HepG2 (cell line): Measurements from ENCODE around the gene MTHFD1L. TPM values are rescaled to one million over a fixed set of nuclear protein-coding genes. Genes with fewer than 3 reads are reported as not detected.

Experiments used
- ATAC-seq: fragments of 200-7000 bp; cut with Tn5 transposase; 3 replicates; pipeline ENCODE4 v1.9.1; 2020; ENCODE audit warnings: mild to moderate bottlenecking, moderate library complexity
- BruUV-seq: library from RNA; stranded (reverse); fragments of 400-500 nt; replicated peaks from 2 replicates; lab custom pipeline; 2021; lab: Mats Ljungman, UMichigan
- CTCF ChIA-PET: fragments of 300-600 bp; formaldehyde crosslinking; extraction: SDS; loops from one replicate; lab custom pipeline; 2021; ENCODE audit warnings: low total read pairs, inconsistent platforms, low intra/inter-chr PET ratio; lab: Yijun Ruan, JAX
- POLR2A ChIA-PET: fragments of 350-600 bp; sonication (Branson Sonifier 250); formaldehyde crosslinking; loops from one replicate; lab custom pipeline; 2020; ENCODE audit warnings: antibody characterized with exemption, inconsistent platforms; lab: Yijun Ruan, JAX
- DNase-seq: peaks from one replicate; pipeline ENCODE4 v3.0.0-alpha.2; 2015; ENCODE audit warnings: low spot score
- FAIRE-seq: peaks from 3 replicates; lab custom pipeline; 2011; peaks lifted over from hg19 to GRCh38; lab: Jason Lieb, UNC
- H2AFZ ChIP-seq: one replicate; pipeline ENCODE4 v1.6.1; 2011; ENCODE audit warnings: low read length, inconsistent platforms
- H3K27ac ChIP-seq: fragments of 300-600 bp; 3 replicates; pipeline ENCODE4 v1.8.0; 2011; ENCODE audit warnings: mixed run types, mild to moderate bottlenecking, mixed read lengths, low read length, inconsistent platforms; ENCODE audit not compliant: insufficient read depth; ENCODE audit errors: extremely low read length
- H3K27me3 ChIP-seq, 2 experiments: fragments of 200-600 bp in 1 of 2; 2 replicates in 1 of 2; 3 replicates in 1 of 2; pipeline versions ENCODE4 v1.6.0 to v1.8.0; 2011; ENCODE audit warnings: low read length in 2 of 2, mild to moderate bottlenecking in 2 of 2, moderate library complexity in 2 of 2, inconsistent platforms in 1 of 2; ENCODE audit not compliant: insufficient read depth in 2 of 2, control insufficient read depth in 1 of 2
- H3K36me3 ChIP-seq, 2 experiments: fragments of 200-600 bp in 1 of 2; replicated peaks in 1 of 2; 2 replicates in 1 of 2; 3 replicates in 1 of 2; pipeline versions ENCODE4 v1.5.1 to v1.8.0; 2011; ENCODE audit warnings: low read length in 2 of 2, inconsistent platforms in 1 of 2; ENCODE audit not compliant: insufficient read depth in 2 of 2, control insufficient read depth in 1 of 2
- H3K4me1 ChIP-seq: 2 replicates; pipeline ENCODE4 v1.5.1; 2012; ENCODE audit warnings: low read length, inconsistent platforms; ENCODE audit not compliant: insufficient read depth
- H3K4me2 ChIP-seq: 2 replicates; pipeline ENCODE4 v1.6.0; 2011; ENCODE audit warnings: low read depth, low read length, inconsistent platforms
- H3K4me3 ChIP-seq, 3 experiments: fragments of 200-600 bp in 1 of 3; sonication (generic), shearing (Covaris generic) in 1 of 3; replicated peaks in 1 of 3; 2 replicates each; pipeline ENCODE4 v1.5.1; 2011 to 2016; ENCODE audit warnings: low read length in 3 of 3, inconsistent platforms in 2 of 3, low read depth in 2 of 3, mild to moderate bottlenecking in 2 of 3, control low read depth in 1 of 3, mixed read lengths in 1 of 3; ENCODE audit not compliant: insufficient read depth in 1 of 3
- H3K79me2 ChIP-seq: one replicate; pipeline ENCODE4 v1.6.1; 2011; ENCODE audit warnings: low read length, inconsistent platforms; ENCODE audit not compliant: insufficient read depth
- H3K9ac ChIP-seq: 2 replicates; pipeline ENCODE4 v1.6.0; 2011; ENCODE audit warnings: mild to moderate bottlenecking, low read depth, low read length, inconsistent platforms; ENCODE audit not compliant: insufficient read depth
- H3K9me3 ChIP-seq: 2 replicates; pipeline ENCODE4 v1.5.1; 2012; ENCODE audit warnings: mild to moderate bottlenecking, low read length
- H4K20me1 ChIP-seq: 2 replicates; pipeline ENCODE4 v1.6.0; 2011; ENCODE audit warnings: inconsistent platforms, mild to moderate bottlenecking, low read length, moderate library complexity; ENCODE audit not compliant: insufficient read depth
- ARID2 ChIP-seq: sonication (generic); formaldehyde crosslinking; IDR thresholded peaks from 2 replicates; pipeline ENCODE4 v1.8.1; 2022; ENCODE audit warnings: mild to moderate bottlenecking, missing genetic modification reagents, borderline replicate concordance
- CREB1 ChIP-seq, 2 experiments: fragments of 450-650 bp in 1 of 2; IDR thresholded peaks; 2 replicates each; pipeline ENCODE4 v1.6.1; 2016 to 2017; ENCODE audit warnings: control low read depth in 1 of 2, mild to moderate bottlenecking in 1 of 2, missing compliant biosample characterization in 1 of 2, missing genetic modification characterization in 1 of 2
- DNMT3B ChIP-seq: conservative IDR thresholded peaks from 2 replicates; pipeline ENCODE4 v1.6.1; 2016; ENCODE audit warnings: missing biosample characterization, control low read depth
- FOXK2 ChIP-seq: fragments of 450-650 bp; IDR thresholded peaks from 2 replicates; pipeline ENCODE4 v1.6.1; 2016
- GFI1 ChIP-seq: sonication (generic); formaldehyde crosslinking; IDR thresholded peaks from 2 replicates; pipeline ENCODE4 v1.5.0; 2020; ENCODE audit warnings: missing genetic modification reagents, mild to moderate bottlenecking, borderline replicate concordance
- HOXA5 ChIP-seq: sonication (generic); formaldehyde crosslinking; IDR thresholded peaks from 2 replicates; pipeline ENCODE4 v1.4.0; 2020; ENCODE audit warnings: missing genetic modification reagents
- NCOR1 ChIP-seq: fragments of 200-600 bp; sonication (generic); IDR thresholded peaks from 2 replicates; pipeline ENCODE4 v1.7.0; 2017; ENCODE audit warnings: antibody characterized with exemption, low read length, borderline replicate concordance
- RARG ChIP-seq: sonication (generic); formaldehyde crosslinking; IDR thresholded peaks from 2 replicates; pipeline ENCODE4 v1.4.0; 2020; ENCODE audit warnings: low read depth, mild to moderate bottlenecking, missing genetic modification reagents
- SNAPC2 ChIP-seq: sonication (generic); formaldehyde crosslinking; IDR thresholded peaks from 2 replicates; pipeline ENCODE4 v1.8.1; 2022; ENCODE audit warnings: mild to moderate bottlenecking, missing genetic modification reagents
- TEAD2 ChIP-seq: sonication (generic); formaldehyde crosslinking; IDR thresholded peaks from 2 replicates; pipeline ENCODE4 v1.9.0; 2021; ENCODE audit warnings: missing genetic modification reagents
- ZFP90 ChIP-seq: sonication (generic); formaldehyde crosslinking; IDR thresholded peaks from 2 replicates; pipeline ENCODE4 v1.8.0; 2022; ENCODE audit warnings: missing genetic modification reagents, mild to moderate bottlenecking, inconsistent platforms, borderline replicate concordance
- ZNF317 ChIP-seq: sonication (generic); formaldehyde crosslinking; IDR thresholded peaks from 2 replicates; pipeline ENCODE4 v1.5.0; 2020; ENCODE audit warnings: mild to moderate bottlenecking, missing genetic modification reagents
- WGBS: methylation state at CpG from one replicate; pipeline ENCODE4 v1.1.6; 2017; ENCODE audit warnings: low lambda C conversion rate; 5-methylcytosine and 5-hydroxymethylcytosine counted together
- in situ Hi-C: cut with HindIII; loops from 2 replicates; pipeline ENCODE4 v1.10.0; 2017; ENCODE audit warnings: low pct_unique_long_range_greater_than_20kb; ENCODE audit not compliant: extremely low pct_ligation_motif_present
- intact Hi-C: fragments of 100-400 bp; cut with micrococcal nuclease; formaldehyde crosslinking; loops from one replicate; pipeline ENCODE4 v1.10.0; 2022; ENCODE audit not compliant: unreplicated experiment
- polyA plus RNA-seq, 8 experiments: library from polyadenylated mRNA; depleted of rRNA in 3 of 8; stranded (reverse) in 7 of 8; unstranded in 1 of 8; fragments of >200 nt; fragmentation: Illumina TruSeq in 4 of 8; extraction: Trizol in 4 of 8; gene quantifications; 2 replicates each; pipeline versions ENCODE4 v1.2.1 to v1.2.3, GENCODE V29; 2011 to 2016; ENCODE audit warnings: low read depth in 4 of 8, missing spikeins in 1 of 8, mixed read lengths in 1 of 8; ENCODE audit not compliant: insufficient read depth in 1 of 8
- total RNA-seq, 5 experiments: library from RNA; depleted of rRNA; stranded (reverse); fragments of >200 nt; fragmentation: Illumina TruSeq; extraction: Trizol; gene quantifications; 2 replicates each; pipeline ENCODE4 v1.2.3, GENCODE V29; 2016; ENCODE audit warnings: low read depth in 1 of 5
- TF ChIP-seq, protein P1 (sequence below): sonication (generic); formaldehyde crosslinking; IDR thresholded peaks from 2 replicates; pipeline ENCODE4 v1.8.1; 2022; ENCODE audit warnings: mild to moderate bottlenecking, missing genetic modification reagents
- TF ChIP-seq, protein P2 (sequence below): sonication (generic); formaldehyde crosslinking; IDR thresholded peaks from 2 replicates; pipeline ENCODE4 v1.5.0; 2020; ENCODE audit warnings: mild to moderate bottlenecking, missing genetic modification reagents
- TF ChIP-seq, protein P3 (sequence below): sonication (generic); formaldehyde crosslinking; IDR thresholded peaks from 2 replicates; pipeline ENCODE4 v1.4.0; 2020; ENCODE audit warnings: missing genetic modification reagents, mild to moderate bottlenecking, borderline replicate concordance

The MTHFD1L gene
- total and polyA plus RNA-seq, 2 of the 13 experiments (the other 11 are each of a cell fraction or from before 2014, with no cell fraction given): 24.0 to 39.6 TPM

DNA sequence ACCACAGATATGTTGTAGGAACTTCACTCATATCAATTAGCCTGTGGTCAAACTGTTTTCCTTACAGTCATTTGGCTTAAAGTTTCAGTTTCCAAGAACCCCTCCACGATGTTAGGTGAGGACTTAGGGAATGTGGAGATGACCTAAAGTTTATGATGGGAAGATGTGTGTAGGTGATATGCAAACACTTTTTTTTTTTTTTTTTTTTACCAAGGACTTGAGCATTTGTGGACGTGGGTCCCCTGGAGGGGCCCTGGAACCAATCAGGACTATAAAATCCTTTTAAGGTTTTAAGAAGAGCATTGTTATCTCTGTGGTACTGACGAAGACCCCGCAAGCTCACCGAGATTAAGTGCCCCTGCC is 478 bp upstream of the MTHFD1L start:
- in situ Hi-C loops: no loop called here
- intact Hi-C loops: loop anchor here (1.0 kb wide), 1 partner anchor 48 kb away; no protein-coding TSS in a partner anchor
- Histone ChIP-seq H4K20me1 (peaks cover 8% of the 10 kb centered on the region; the same call in 1 of the 2 replicates), H3K27ac (no peak overlapping the region), H3K27me3 (no peaks in the 10 kb centered on the region; a peak in 1 of 5 replicates), H3K4me1 (peaks cover 23% of the 10 kb centered on the region), H3K4me3 (peak overlapping the region; percentile 72 to 90 (median 87); a peak in 5 of 6 replicates), H3K9ac (peak overlapping the region; percentile 85), H2AFZ (peak overlapping the region; percentile 72), H3K79me2 (peaks cover 34% of the 10 kb centered on the region), H3K9me3 (no peaks in the 10 kb centered on the region), H3K36me3 (no peaks in the 10 kb centered on the region; a peak in 1 of 5 replicates), H3K4me2 (peak overlapping the region; percentile 98)
- no peak for TF ChIP-seq CREB1 (IDR thresholded peaks at IDR 0.05)
- TF ChIP-seq CREB1 (CRISPR knock-in tag; IDR thresholded peaks at IDR 0.05): 0 out of 2 replicates have a peak, but pooled peaks have one; percentile 31
- 0 out of 2 replicates have a peak, but pooled peaks have one; percentile 20 for TF ChIP-seq ZFP90 (CRISPR knock-in tag)
- 0 out of 2 replicates have a peak, but pooled peaks have one; percentile 13 for TF ChIP-seq DNMT3B (CRISPR knock-in tag)
- 0 out of 2 replicates have a peak, but pooled peaks have one; percentile 30 for TF ChIP-seq GFI1 (CRISPR knock-in tag)
- TF ChIP-seq, protein P1, sequence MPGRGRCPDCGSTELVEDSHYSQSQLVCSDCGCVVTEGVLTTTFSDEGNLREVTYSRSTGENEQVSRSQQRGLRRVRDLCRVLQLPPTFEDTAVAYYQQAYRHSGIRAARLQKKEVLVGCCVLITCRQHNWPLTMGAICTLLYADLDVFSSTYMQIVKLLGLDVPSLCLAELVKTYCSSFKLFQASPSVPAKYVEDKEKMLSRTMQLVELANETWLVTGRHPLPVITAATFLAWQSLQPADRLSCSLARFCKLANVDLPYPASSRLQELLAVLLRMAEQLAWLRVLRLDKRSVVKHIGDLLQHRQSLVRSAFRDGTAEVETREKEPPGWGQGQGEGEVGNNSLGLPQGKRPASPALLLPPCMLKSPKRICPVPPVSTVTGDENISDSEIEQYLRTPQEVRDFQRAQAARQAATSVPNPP (CRISPR knock-in tag): 0 out of 2 replicates have a peak, but pooled peaks have one; percentile 12
- no peak for TF ChIP-seq FOXK2
- no peak for TF ChIP-seq NCOR1
- TF ChIP-seq TEAD2: no peak
- TF ChIP-seq, protein P2, sequence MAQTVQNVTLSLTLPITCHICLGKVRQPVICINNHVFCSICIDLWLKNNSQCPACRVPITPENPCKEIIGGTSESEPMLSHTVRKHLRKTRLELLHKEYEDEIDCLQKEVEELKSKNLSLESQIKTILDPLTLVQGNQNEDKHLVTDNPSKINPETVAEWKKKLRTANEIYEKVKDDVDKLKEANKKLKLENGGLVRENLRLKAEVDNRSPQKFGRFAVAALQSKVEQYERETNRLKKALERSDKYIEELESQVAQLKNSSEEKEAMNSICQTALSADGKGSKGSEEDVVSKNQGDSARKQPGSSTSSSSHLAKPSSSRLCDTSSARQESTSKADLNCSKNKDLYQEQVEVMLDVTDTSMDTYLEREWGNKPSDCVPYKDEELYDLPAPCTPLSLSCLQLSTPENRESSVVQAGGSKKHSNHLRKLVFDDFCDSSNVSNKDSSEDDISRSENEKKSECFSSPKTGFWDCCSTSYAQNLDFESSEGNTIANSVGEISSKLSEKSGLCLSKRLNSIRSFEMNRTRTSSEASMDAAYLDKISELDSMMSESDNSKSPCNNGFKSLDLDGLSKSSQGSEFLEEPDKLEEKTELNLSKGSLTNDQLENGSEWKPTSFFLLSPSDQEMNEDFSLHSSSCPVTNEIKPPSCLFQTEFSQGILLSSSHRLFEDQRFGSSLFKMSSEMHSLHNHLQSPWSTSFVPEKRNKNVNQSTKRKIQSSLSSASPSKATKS (CRISPR knock-in tag): peak; percentile 72; the same call in 1 of the 2 replicates
- 0 out of 2 replicates have a peak, but pooled peaks have one; percentile 44 for TF ChIP-seq SNAPC2 (CRISPR knock-in tag)
- TF ChIP-seq, protein P3, sequence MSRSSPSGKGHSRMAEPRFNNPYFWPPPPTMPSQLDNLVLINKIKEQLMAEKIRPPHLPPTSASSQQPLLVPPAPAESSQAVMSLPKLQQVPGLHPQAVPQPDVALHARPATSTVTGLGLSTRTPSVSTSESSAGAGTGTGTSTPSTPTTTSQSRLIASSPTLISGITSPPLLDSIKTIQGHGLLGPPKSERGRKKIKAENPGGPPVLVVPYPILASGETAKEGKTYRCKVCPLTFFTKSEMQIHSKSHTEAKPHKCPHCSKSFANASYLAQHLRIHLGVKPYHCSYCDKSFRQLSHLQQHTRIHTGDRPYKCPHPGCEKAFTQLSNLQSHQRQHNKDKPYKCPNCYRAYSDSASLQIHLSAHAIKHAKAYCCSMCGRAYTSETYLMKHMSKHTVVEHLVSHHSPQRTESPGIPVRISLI: peak; percentile 25; the same call in 1 of the 2 replicates
- 0 out of 2 replicates have a peak, but pooled peaks have one; percentile 30 for TF ChIP-seq ARID2 (CRISPR knock-in tag)
- 0 out of 2 replicates have a peak, but pooled peaks have one; percentile 6 for TF ChIP-seq HOXA5
- TF ChIP-seq ZNF317 (CRISPR knock-in tag): 0 out of 2 replicates have a peak, but pooled peaks have one; percentile 51
- no peak for TF ChIP-seq RARG (CRISPR knock-in tag)
- ATAC-seq (no peak), DNase-seq (no peak), FAIRE-seq (no peak)
- ChIA-PET CTCF (no interaction called here), POLR2A (interaction anchor here (0.6 to 2.5 kb wide), 4 partner anchors 9 to 17 kb away, joined by 3 to 24 read pairs (median 4); no protein-coding TSS in a partner anchor)
- BruUV-seq: TSS peak; percentile 80
- 3% methylated on average over 5 of the region's 5 CpGs for WGBS
